ENCODE measurements around the gene IFITM10.
"Not testable (repeated sequence)": the region's sequence is repeated elsewhere in the genome, so short reads cannot be mapped to it uniquely, and the experiment has no call there.

The IFITM10 gene

DNA sequence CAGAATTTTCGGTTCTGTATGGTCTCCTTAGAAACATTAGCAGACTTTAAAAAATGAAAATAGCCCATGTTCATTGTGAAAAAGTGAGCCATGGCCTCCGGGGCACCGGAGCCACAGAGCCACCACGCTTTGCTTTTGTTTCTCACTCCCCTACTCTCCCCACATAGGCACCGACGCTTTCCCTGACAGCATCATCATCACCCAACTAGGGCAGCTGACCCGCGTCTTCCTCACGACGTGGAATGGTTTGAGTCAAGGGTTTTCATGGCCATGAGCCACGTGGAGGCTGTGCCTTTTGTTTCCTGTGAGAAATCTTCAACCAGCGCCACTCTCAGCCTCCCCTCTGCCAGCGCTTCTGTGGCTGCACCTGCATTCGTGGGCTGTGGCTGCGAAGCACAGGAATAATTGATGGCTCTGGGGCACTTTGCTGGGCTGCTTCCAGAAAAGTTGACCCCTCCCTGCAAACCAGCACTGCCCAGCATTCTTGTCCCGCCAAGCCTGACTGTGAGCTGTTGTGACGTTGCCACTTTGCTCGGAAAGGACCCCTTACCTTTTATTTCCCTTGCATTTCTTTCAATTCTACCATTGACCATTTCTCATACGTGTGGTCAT lies 62.0 kb downstream of the IFITM10 start:
- not testable (repeated sequence) for DNase-seq

DNA sequence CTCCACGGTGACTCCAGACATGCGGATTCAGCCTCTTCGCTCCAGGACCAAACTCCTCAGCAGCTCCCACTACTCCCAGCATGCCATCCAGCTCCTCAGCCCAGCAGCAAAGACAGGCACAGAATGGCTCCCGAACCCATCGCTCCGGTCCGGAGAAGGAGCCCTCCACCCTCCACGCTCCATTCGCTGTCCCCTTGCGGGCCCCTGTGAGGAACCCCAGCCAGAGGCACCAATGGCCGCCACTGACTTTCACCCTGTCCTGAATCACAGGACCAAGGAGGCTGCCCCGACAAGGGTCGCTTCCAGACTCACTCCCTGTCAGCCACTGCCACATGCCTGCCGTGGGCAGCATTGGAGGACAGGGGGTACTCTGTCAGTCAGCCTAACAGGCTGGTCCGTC lies 64.2 kb downstream of the IFITM10 start:
- not testable (repeated sequence) for DNase-seq

- not testable (repeated sequence) for DNase-seq
Measured at GRCh38 chr11:1684886-1685874, 65.2 kb downstream of the IFITM10 start.

DNA sequence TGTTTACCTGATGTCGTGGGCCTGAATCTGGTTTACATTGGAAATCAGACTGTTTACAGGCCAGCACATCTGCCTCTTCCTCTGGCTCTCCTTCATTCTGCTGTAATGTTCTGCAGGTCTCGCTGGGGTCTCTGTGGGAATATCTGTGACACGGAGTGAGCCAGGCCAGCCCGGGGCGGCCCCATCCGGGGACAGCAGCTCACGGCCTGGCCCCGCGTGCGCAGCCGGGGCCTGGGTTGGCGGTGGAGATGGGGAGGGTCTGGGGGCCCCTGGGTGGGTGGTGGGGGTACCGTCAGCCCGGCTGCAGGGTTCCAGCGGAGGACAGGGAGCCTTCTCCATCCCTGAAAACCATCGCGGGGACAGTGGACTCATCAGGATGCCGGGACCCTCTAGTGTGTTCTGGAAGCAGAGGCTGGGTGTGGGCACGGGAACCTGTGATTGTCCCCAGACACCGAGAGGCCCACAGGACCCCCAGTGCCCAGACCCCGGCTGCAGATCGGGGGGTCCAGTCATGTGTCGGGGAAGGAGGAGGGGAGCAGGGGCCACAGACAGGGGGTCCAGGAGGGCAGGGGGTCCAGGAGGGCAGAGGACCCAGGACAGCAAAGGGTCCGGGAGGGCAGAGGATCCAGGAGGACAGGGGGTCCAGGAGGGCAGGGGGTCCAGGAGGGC lies 66.4 kb downstream of the IFITM10 start:
- not testable (repeated sequence) for DNase-seq

DNA sequence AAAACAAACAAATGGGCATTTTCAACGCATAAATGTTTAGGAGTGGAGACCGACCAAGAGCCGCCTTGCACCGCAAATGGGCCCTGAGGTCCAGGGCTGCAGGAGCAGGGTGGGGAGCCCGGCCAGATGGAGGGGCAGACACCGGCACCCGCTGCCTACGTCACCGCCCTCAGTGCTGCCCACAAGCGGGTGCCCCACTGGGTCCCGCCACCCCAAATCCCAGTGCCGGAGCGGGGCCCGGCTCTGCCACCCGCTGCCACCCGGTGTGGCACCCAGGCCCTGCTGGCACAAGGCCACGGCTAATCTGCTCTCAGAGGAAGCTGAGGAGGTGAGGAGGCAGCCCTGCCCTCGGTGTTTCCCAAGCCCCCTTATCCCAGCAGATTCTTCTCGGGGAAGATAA lies 67.2 kb downstream of the IFITM10 start:
- not testable (repeated sequence) for DNase-seq

All from fibroblast of skin of right biceps (primary cell).